NOMO-1 treated with dmso at 0.1 percent for 144 hours (cell line): ENCODE data around the gene RUSF1.

ENCODE experiments used
- DNase-seq: peaks from one replicate; lab custom pipeline; 2025; ENCODE audit not compliant: unreplicated experiment; lab: John Stamatoyannopoulos, UW

Gene RUSF1

GRCh38 chr16:31471241-31471874 is 36.8 kb downstream of the RUSF1 start:
- no peak for DNase-seq

GRCh38 chr16:31470615-31471014 is 37.6 kb downstream of the RUSF1 start:
- no peak for DNase-seq

- DNase-seq, result no peak
These were observed 40.3 kb downstream of the RUSF1 start for GRCh38 chr16:31467858-31468257.

- DNase-seq, result no peak
These were observed 40.9 kb downstream of the RUSF1 start for GRCh38 chr16:31467151-31467773.

GRCh38 chr16:31466381-31466841 is 41.8 kb downstream of the RUSF1 start:
- no peak for DNase-seq

GRCh38 chr16:31465788-31466370 is 42.3 kb downstream of the RUSF1 start:
- no peak for DNase-seq

- DNase-seq, result no peak
These were observed 43.4 kb downstream of the RUSF1 start for GRCh38 chr16:31464781-31465260.

- no peak for DNase-seq
These were observed 43.8 kb downstream of the RUSF1 start for GRCh38 chr16:31464348-31464769.

GRCh38 chr16:31461921-31462804 is 46.0 kb downstream of the RUSF1 start:
- no peak for DNase-seq

GRCh38 chr16:31461201-31461920 is 46.8 kb downstream of the RUSF1 start:
- no peak for DNase-seq

- no peak for DNase-seq
These were observed 47.6 kb downstream of the RUSF1 start for GRCh38 chr16:31460582-31461002.

- DNase-seq, result peak; percentile 96
These were observed 48.3 kb downstream of the RUSF1 start for GRCh38 chr16:31459687-31460581.

- peak; percentile 98 for DNase-seq
These were observed 49.1 kb downstream of the RUSF1 start, which contains the start of gene ARMC5 for GRCh38 chr16:31458844-31459686. ARMC5 (plus strand) TSS chr16:31459501; CDS start chr16:31459525, 24 bp downstream.

GRCh38 chr16:31458073-31458843 is 49.9 kb downstream of the RUSF1 start:
- no peak for DNase-seq

GRCh38 chr16:31456988-31457360 is 51.2 kb downstream of the RUSF1 start:
- no peak for DNase-seq

GRCh38 chr16:31455601-31456314 is 52.4 kb downstream of the RUSF1 start:
- DNase-seq, result no peak
